Testis (tissue), 2 donors: ENCODE measurements around the gene TAP1.

Experiments used
- CTCF ChIP-seq, 3 experiments: fragments of 450-650 bp in 2 of 3; fragments of 200-600 bp in 1 of 3; sonication (generic) in 1 of 3; IDR thresholded peaks; one replicate each; pipeline ENCODE4 v1.5.1; 2016 to 2019; ENCODE audit warnings: antibody characterized with exemption in 3 of 3, mild to moderate bottlenecking in 2 of 3, moderate library complexity in 1 of 3
- POLR2A ChIP-seq: fragments of 450-650 bp; IDR thresholded peaks from one replicate; pipeline ENCODE4 v1.6.1; 2017; ENCODE audit warnings: antibody characterized with exemption, mild to moderate bottlenecking, moderate library complexity

DNA sequence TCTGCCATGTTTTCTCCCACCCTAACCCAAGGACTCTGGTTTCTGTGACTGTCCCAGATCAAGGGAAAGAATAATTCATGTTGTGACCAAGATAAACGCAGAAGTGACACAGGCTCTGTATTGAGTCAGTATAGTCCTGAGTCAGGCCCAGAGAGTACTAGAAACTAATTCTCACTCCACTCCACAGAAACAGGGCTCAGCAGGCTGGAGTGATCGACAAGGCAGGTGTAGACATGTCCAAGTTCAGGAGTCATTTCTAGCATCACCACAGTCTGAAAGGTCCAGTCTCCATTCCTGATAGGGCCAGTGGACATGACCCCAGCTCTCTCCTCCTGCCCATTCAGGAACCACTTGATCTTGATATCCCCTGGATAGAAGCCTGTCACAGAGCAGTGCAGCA, 39.4 kb downstream of the TAP1 start:
- TF ChIP-seq POLR2A (no peak), CTCF (IDR thresholded peaks at IDR 0.05) (no peak)
